WTC11 (cell line): Measurements from ENCODE around the gene AKAP6. TPM values are rescaled to one million over a fixed set of nuclear protein-coding genes. Genes with fewer than 3 reads are reported as not detected.

ENCODE experiments used
- ATAC-seq: fragments of 200-7000 bp; cut with Tn5 transposase; 2 replicates; pipeline ENCODE4 v1.10.0; 2021; ENCODE audit warnings: mild to moderate bottlenecking, moderate library complexity
- CTCF ChIA-PET: fragments of 300-600 bp; sonication (Branson Sonifier 250); formaldehyde crosslinking; loops from one replicate; lab custom pipeline; 2021; ENCODE audit warnings: antibody characterized with exemption; lab: Charles Lee
- POLR2A ChIA-PET: fragments of 350-600 bp; sonication (Branson Sonifier 250); formaldehyde crosslinking; loops from one replicate; lab custom pipeline; 2021; ENCODE audit warnings: antibody characterized with exemption; lab: Charles Lee
- DNase-seq: peaks from one replicate; pipeline ENCODE4 v3.0.0; 2021; ENCODE audit warnings: low spot score
- H3K27ac Mint-ChIP-seq: 2 replicates; pipeline ENCODE4 v1.8.0; 2021; ENCODE audit warnings: mixed read lengths
- H3K27me3 Mint-ChIP-seq: 2 replicates; pipeline ENCODE4 v1.8.0; 2021; ENCODE audit warnings: low read depth, mild to moderate bottlenecking, moderate library complexity, mixed read lengths
- H3K36me3 Mint-ChIP-seq: 2 replicates; pipeline ENCODE4 v1.8.0; 2021; ENCODE audit warnings: mixed read lengths
- H3K4me1 Mint-ChIP-seq: 2 replicates; pipeline ENCODE4 v1.8.0; 2022; ENCODE audit warnings: mixed read lengths
- H3K4me3 Mint-ChIP-seq: 2 replicates; pipeline ENCODE4 v1.8.0; 2021; ENCODE audit warnings: mild to moderate bottlenecking, moderate library complexity, mixed read lengths
- H3K9me3 Mint-ChIP-seq: 2 replicates; pipeline ENCODE4 v1.8.0; 2021; ENCODE audit warnings: mixed read lengths
- CREB1 ChIP-seq: sonication (generic); formaldehyde crosslinking; IDR thresholded peaks from 2 replicates; pipeline ENCODE4 v1.8.0; 2023; ENCODE audit warnings: mild to moderate bottlenecking, missing genetic modification reagents
- EMX1 ChIP-seq: fragments of 250-450 bp; sonication (Bioruptor Pico); IDR thresholded peaks from 2 replicates; pipeline ENCODE4 v1.8.0; 2021; ENCODE audit warnings: mild to moderate bottlenecking
- ESRRA ChIP-seq: sonication (generic); formaldehyde crosslinking; IDR thresholded peaks from 2 replicates; pipeline ENCODE4 v1.8.1; 2022; ENCODE audit warnings: mild to moderate bottlenecking, missing genetic modification reagents, borderline replicate concordance
- ETV6 ChIP-seq: sonication (generic); formaldehyde crosslinking; IDR thresholded peaks from 2 replicates; pipeline ENCODE4 v1.8.1; 2022; ENCODE audit warnings: mild to moderate bottlenecking, missing genetic modification reagents
- FOXP1 ChIP-seq: sonication (generic); formaldehyde crosslinking; IDR thresholded peaks from 2 replicates; pipeline ENCODE4 v1.8.0; 2022; ENCODE audit warnings: missing genetic modification reagents, mild to moderate bottlenecking, moderate library complexity, borderline replicate concordance
- GABPB1 ChIP-seq: sonication (generic); formaldehyde crosslinking; IDR thresholded peaks from 2 replicates; pipeline ENCODE4 v1.8.1; 2023; ENCODE audit warnings: mild to moderate bottlenecking, missing genetic modification reagents
- IRF2 ChIP-seq: sonication (generic); formaldehyde crosslinking; IDR thresholded peaks from 2 replicates; pipeline ENCODE4 v1.8.0; 2022; ENCODE audit warnings: low read depth, missing genetic modification reagents, borderline replicate concordance
- MXD4 ChIP-seq: fragments of 250-450 bp; sonication (Bioruptor Pico); IDR thresholded peaks from 2 replicates; pipeline ENCODE4 v1.8.0; 2021; ENCODE audit warnings: mild to moderate bottlenecking, moderate library complexity, borderline replicate concordance
- NFATC4 ChIP-seq: fragments of 250-450 bp; sonication (Bioruptor Pico); IDR thresholded peaks from 2 replicates; pipeline ENCODE4 v1.9.0; 2021; ENCODE audit warnings: mild to moderate bottlenecking
- NFYB ChIP-seq: sonication (generic); formaldehyde crosslinking; conservative IDR thresholded peaks from 2 replicates; pipeline ENCODE4 v1.8.0; 2022; ENCODE audit warnings: low read depth, missing genetic modification reagents
- NR1H2 ChIP-seq: sonication (generic); formaldehyde crosslinking; IDR thresholded peaks from 2 replicates; pipeline ENCODE4 v1.9.0; 2021; ENCODE audit warnings: mild to moderate bottlenecking, moderate library complexity, missing genetic modification reagents
- RORB ChIP-seq: fragments of 250-450 bp; sonication (Bioruptor Pico); IDR thresholded peaks from 2 replicates; pipeline ENCODE4 v1.9.0; 2021; ENCODE audit warnings: mild to moderate bottlenecking
- TCF7 ChIP-seq: sonication (generic); formaldehyde crosslinking; IDR thresholded peaks from 2 replicates; pipeline ENCODE4 v1.8.0; 2022; ENCODE audit warnings: mild to moderate bottlenecking, low read depth, missing genetic modification reagents, moderate library complexity
- ZNF232 ChIP-seq: sonication (generic); formaldehyde crosslinking; IDR thresholded peaks from 2 replicates; pipeline ENCODE4 v1.8.0; 2022; ENCODE audit warnings: mild to moderate bottlenecking, missing genetic modification reagents
- ZNF317 ChIP-seq: sonication (generic); formaldehyde crosslinking; IDR thresholded peaks from 2 replicates; pipeline ENCODE4 v1.8.1; 2023; ENCODE audit warnings: low read depth, mild to moderate bottlenecking, moderate library complexity, missing genetic modification reagents, borderline replicate concordance
- ZNF512 ChIP-seq: sonication (generic); formaldehyde crosslinking; IDR thresholded peaks from 2 replicates; pipeline ENCODE4 v1.8.1; 2022; ENCODE audit warnings: missing genetic modification reagents, borderline replicate concordance
- ZSCAN18 ChIP-seq: fragments of 250-450 bp; sonication (Bioruptor Pico); IDR thresholded peaks from 2 replicates; pipeline ENCODE4 v2.1.2; 2022; ENCODE audit warnings: mild to moderate bottlenecking, moderate library complexity
- total RNA-seq: library from RNA; stranded (reverse); gene quantifications from 3 replicates; pipeline ENCODE4 v1.2.3, GENCODE V29; 2021
- TF ChIP-seq, protein P1 (sequence below): sonication (generic); formaldehyde crosslinking; IDR thresholded peaks from 2 replicates; pipeline ENCODE4 v1.8.1; 2023; ENCODE audit warnings: mild to moderate bottlenecking, missing genetic modification reagents, borderline replicate concordance
- TF ChIP-seq, protein P2 (sequence below): sonication (generic); formaldehyde crosslinking; IDR thresholded peaks from 2 replicates; pipeline ENCODE4 v1.8.0; 2022; ENCODE audit warnings: mild to moderate bottlenecking, missing genetic modification reagents

The AKAP6 gene
- total RNA-seq, 1 experiment from 2014 or later: 0.63 TPM

DNA sequence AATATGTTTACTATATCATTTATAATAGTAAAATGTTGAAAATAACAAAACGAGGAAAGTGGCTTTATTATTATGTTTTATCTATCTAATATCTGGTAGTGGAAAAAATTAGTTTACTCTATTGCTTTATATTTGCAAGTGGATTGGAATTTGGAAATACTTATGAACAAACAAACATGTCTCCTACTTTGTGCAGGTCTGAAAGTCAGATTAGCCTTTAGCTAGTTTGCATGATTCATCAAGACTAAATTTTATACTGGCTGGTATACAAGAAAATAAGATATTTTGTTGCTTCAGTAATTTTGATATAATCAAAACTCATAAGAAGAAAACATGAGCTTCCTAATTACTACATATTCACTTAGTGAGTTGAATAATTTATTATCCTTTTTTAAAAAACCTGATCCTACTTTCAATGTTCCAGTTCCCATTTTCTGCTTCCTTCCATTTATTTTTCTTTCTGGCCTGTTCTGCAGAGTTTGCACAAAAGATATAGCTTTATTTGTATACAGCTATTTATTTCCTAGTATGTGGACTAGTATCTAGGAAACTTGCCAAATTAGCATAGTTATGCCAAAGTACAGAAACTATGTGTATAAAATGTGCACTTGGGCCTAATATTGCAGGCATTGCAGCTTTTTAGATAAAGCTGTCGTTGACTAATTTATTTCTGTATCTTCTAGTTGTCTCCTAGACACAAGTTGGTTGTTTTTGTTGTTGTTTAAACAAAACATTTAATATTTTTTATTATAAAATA is 122.0 kb downstream of the AKAP6 start:
- no peaks in the 10 kb centered on the region for H3K9me3 Mint-ChIP-seq
- DNase-seq (no peak), ATAC-seq (no peak)
- no peaks in the 10 kb centered on the region for H3K4me1 Mint-ChIP-seq
- H3K4me3 Mint-ChIP-seq: no peak overlapping the region
- no peak overlapping the region for H3K27ac Mint-ChIP-seq
- CTCF ChIA-PET: no interaction called here
- TF ChIP-seq ZNF512 (CRISPR knock-in tag): no peak
- TF ChIP-seq ESRRA (CRISPR knock-in tag): no peak
- no peak for TF ChIP-seq MXD4
- TF ChIP-seq FOXP1 (CRISPR knock-in tag): no peak
- TF ChIP-seq, protein P1, sequence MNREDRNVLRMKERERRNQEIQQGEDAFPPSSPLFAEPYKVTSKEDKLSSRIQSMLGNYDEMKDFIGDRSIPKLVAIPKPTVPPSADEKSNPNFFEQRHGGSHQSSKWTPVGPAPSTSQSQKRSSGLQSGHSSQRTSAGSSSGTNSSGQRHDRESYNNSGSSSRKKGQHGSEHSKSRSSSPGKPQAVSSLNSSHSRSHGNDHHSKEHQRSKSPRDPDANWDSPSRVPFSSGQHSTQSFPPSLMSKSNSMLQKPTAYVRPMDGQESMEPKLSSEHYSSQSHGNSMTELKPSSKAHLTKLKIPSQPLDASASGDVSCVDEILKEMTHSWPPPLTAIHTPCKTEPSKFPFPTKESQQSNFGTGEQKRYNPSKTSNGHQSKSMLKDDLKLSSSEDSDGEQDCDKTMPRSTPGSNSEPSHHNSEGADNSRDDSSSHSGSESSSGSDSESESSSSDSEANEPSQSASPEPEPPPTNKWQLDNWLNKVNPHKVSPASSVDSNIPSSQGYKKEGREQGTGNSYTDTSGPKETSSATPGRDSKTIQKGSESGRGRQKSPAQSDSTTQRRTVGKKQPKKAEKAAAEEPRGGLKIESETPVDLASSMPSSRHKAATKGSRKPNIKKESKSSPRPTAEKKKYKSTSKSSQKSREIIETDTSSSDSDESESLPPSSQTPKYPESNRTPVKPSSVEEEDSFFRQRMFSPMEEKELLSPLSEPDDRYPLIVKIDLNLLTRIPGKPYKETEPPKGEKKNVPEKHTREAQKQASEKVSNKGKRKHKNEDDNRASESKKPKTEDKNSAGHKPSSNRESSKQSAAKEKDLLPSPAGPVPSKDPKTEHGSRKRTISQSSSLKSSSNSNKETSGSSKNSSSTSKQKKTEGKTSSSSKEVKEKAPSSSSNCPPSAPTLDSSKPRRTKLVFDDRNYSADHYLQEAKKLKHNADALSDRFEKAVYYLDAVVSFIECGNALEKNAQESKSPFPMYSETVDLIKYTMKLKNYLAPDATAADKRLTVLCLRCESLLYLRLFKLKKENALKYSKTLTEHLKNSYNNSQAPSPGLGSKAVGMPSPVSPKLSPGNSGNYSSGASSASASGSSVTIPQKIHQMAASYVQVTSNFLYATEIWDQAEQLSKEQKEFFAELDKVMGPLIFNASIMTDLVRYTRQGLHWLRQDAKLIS: no peak
- no peak for TF ChIP-seq EMX1 (CRISPR knock-in tag)
- no peak for TF ChIP-seq RORB (CRISPR knock-in tag)
- no peak for TF ChIP-seq ZNF317 (CRISPR knock-in tag)
- no peak for TF ChIP-seq TCF7 (CRISPR knock-in tag)
- no peak for TF ChIP-seq ZSCAN18
- no peak for TF ChIP-seq ZNF232 (CRISPR knock-in tag)
- TF ChIP-seq, protein P2, sequence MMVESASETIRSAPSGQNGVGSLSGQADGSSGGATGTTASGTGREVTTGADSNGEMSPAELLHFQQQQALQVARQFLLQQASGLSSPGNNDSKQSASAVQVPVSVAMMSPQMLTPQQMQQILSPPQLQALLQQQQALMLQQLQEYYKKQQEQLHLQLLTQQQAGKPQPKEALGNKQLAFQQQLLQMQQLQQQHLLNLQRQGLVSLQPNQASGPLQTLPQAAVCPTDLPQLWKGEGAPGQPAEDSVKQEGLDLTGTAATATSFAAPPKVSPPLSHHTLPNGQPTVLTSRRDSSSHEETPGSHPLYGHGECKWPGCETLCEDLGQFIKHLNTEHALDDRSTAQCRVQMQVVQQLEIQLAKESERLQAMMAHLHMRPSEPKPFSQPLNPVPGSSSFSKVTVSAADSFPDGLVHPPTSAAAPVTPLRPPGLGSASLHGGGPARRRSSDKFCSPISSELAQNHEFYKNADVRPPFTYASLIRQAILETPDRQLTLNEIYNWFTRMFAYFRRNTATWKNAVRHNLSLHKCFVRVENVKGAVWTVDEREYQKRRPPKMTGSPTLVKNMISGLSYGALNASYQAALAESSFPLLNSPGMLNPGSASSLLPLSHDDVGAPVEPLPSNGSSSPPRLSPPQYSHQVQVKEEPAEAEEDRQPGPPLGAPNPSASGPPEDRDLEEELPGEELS (CRISPR knock-in tag): no peak
- TF ChIP-seq ETV6: no peak
- no peak for TF ChIP-seq IRF2
- TF ChIP-seq NFATC4 (CRISPR knock-in tag): no peak
- no peak for TF ChIP-seq NFYB (CRISPR knock-in tag)
- no peak for TF ChIP-seq CREB1 (CRISPR knock-in tag)
- no peak for TF ChIP-seq NR1H2
- TF ChIP-seq GABPB1 (CRISPR knock-in tag): no peak
- no peaks in the 10 kb centered on the region for H3K36me3 Mint-ChIP-seq
- POLR2A ChIA-PET: no interaction called here
- H3K27me3 Mint-ChIP-seq: no peaks in the 10 kb centered on the region
